Measurements from ENCODE around the gene AZIN2.
"Not testable (repeated sequence)": the region's sequence is repeated elsewhere in the genome, so short reads cannot be mapped to it uniquely, and the experiment has no call there.

Gene AZIN2

GRCh38 chr1:33119532-33120217 is 38.7 kb downstream of the AZIN2 start:
- Histone ChIP-seq H3K27me3 (ENCODE audit: insufficient read depth, low read depth, severe bottlenecking) (no peaks in the 10 kb centered on the region), H3K9me3 (ENCODE audit: severe bottlenecking) (no peaks in the 10 kb centered on the region), H3K27ac (no peak overlapping the region), H3K4me3 (ENCODE audit: low read depth, low read length) (no peak overlapping the region), H3K36me3 (no peaks in the 10 kb centered on the region)
- no peak for DNase-seq
- TF ChIP-seq CTCF (IDR thresholded peaks at IDR 0.05; ENCODE audit: low read depth, low read length) = peak; percentile 20; the same call in 1 of the 2 replicates

- DNase-seq = no peak
- no peak for TF ChIP-seq CTCF (IDR thresholded peaks at IDR 0.05; ENCODE audit: low read depth, low read length)
- Histone ChIP-seq H3K27me3 (ENCODE audit: insufficient read depth, low read depth, severe bottlenecking) (no peaks in the 10 kb centered on the region), H3K9me3 (ENCODE audit: severe bottlenecking) (no peaks in the 10 kb centered on the region), H3K4me3 (ENCODE audit: low read depth, low read length) (no peak overlapping the region), H3K36me3 (no peaks in the 10 kb centered on the region), H3K27ac (no peak overlapping the region)
These were observed 39.7 kb downstream of the AZIN2 start for GRCh38 chr1:33120436-33121231.

GRCh38 chr1:33121728-33122127 is 40.8 kb downstream of the AZIN2 start:
- H3K9me3 ChIP-seq (ENCODE audit: severe bottlenecking) = peaks cover under 1% of the 10 kb centered on the region
- H3K27me3 ChIP-seq (ENCODE audit: insufficient read depth, low read depth, severe bottlenecking) = no peaks in the 10 kb centered on the region
- DNase-seq = no peak
- no peak overlapping the region for H3K27ac ChIP-seq
- TF ChIP-seq CTCF (IDR thresholded peaks at IDR 0.05; ENCODE audit: low read depth, low read length) = no peak
- no peak overlapping the region for H3K4me3 ChIP-seq (ENCODE audit: low read depth, low read length)
- no peaks in the 10 kb centered on the region for H3K36me3 ChIP-seq

GRCh38 chr1:33122483-33123178 is 41.7 kb downstream of the AZIN2 start:
- H3K36me3 ChIP-seq = no peaks in the 10 kb centered on the region
- no peaks in the 10 kb centered on the region for H3K27me3 ChIP-seq (ENCODE audit: insufficient read depth, low read depth, severe bottlenecking)
- H3K9me3 ChIP-seq (ENCODE audit: severe bottlenecking) = peaks cover 3% of the 10 kb centered on the region
- no peak overlapping the region for H3K4me3 ChIP-seq (ENCODE audit: low read depth, low read length)
- no peak for DNase-seq
- H3K27ac ChIP-seq = no peak overlapping the region
- no peak for TF ChIP-seq CTCF (IDR thresholded peaks at IDR 0.05; ENCODE audit: low read depth, low read length)

GRCh38 chr1:33123266-33123665 is 42.3 kb downstream of the AZIN2 start:
- TF ChIP-seq CTCF (IDR thresholded peaks at IDR 0.05; ENCODE audit: low read depth, low read length) = no peak
- H3K9me3 ChIP-seq (ENCODE audit: severe bottlenecking) = peaks cover 3% of the 10 kb centered on the region
- H3K4me3 ChIP-seq (ENCODE audit: low read depth, low read length) = no peak overlapping the region
- H3K36me3 ChIP-seq = no peaks in the 10 kb centered on the region
- no peak for DNase-seq
- no peak overlapping the region for H3K27ac ChIP-seq
- H3K27me3 ChIP-seq (ENCODE audit: insufficient read depth, low read depth, severe bottlenecking) = no peaks in the 10 kb centered on the region

- H3K27me3 ChIP-seq (ENCODE audit: insufficient read depth, low read depth, severe bottlenecking); H3K4me3 ChIP-seq (ENCODE audit: low read depth, low read length); H3K9me3 ChIP-seq (ENCODE audit: severe bottlenecking); DNase-seq; H3K27ac ChIP-seq; H3K36me3 ChIP-seq: not testable (repeated sequence)
These were observed 43.7 kb downstream of the AZIN2 start for GRCh38 chr1:33124647-33125046.

Data from WERI-Rb-1 (cell line).